GM18498 (cell line): Measurements from ENCODE around the gene PLXDC2.

Experiments used
- ATAC-seq: cut with Tn5 transposase; IDR thresholded peaks from one replicate; pipeline ENCODE4 v1.9.1; 2021; ENCODE audit warnings: mild to moderate bottlenecking, moderate library complexity; ENCODE audit not compliant: unreplicated experiment

PLXDC2 gene

DNA sequence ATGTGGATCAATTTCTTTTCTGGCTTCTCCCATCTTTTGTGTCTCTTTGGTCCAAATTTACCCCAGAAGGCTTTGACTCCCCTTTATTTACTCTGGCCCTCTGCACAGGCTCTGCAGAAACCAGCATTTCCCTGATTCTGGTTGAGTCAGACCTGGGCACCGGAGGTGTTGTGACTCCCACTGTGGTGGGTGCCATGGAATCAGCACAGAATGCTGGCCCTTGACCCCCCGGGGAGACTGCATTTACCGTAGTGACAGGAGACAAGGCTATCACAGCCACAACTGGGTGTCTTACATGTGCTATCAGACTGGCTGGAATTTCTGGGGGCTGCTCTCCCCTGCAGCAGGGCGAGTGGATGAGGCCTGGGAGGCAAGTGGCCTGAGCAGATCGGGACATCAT is 37.6 kb downstream of the PLXDC2 start:
- no peak for ATAC-seq

DNA sequence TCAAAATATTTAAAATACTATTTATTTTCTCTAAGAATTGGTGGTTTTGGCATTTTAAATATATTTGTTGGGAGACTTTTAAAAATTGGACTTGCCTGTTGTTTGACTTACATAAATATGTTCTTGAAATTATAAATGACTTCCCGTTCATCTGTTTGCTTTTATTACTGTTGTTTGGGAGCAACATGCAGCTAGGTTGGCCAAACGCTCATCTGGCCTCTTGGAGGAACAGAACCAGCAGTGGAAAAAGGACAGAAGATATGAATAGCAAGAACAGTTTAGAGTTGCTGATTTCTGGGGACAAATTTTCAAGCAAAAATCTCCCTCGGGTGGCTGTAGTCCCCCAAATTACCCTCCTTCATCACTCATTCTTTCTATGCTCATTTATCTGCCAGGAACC is 41.6 kb downstream of the PLXDC2 start:
- ATAC-seq, result no peak

DNA sequence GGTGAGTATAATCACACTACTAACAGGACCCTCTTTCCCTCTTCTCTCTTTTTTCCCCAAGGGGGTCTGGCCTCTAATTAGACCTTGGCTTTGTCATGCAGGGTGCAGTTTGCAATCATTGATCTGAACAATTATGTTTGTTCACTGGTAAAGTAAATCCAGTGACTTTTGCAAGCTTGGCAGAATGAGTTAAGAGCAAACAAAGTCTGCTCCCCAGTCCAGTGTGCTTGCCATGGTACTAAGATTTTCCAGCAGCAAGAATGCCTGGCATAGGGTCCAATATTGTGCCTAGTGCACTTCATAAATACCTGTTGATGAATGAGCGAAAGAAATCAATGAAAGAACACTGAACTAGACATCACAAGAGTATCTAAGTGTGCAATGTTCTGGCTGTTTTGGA is 43.9 kb downstream of the PLXDC2 start:
- no peak for ATAC-seq

DNA sequence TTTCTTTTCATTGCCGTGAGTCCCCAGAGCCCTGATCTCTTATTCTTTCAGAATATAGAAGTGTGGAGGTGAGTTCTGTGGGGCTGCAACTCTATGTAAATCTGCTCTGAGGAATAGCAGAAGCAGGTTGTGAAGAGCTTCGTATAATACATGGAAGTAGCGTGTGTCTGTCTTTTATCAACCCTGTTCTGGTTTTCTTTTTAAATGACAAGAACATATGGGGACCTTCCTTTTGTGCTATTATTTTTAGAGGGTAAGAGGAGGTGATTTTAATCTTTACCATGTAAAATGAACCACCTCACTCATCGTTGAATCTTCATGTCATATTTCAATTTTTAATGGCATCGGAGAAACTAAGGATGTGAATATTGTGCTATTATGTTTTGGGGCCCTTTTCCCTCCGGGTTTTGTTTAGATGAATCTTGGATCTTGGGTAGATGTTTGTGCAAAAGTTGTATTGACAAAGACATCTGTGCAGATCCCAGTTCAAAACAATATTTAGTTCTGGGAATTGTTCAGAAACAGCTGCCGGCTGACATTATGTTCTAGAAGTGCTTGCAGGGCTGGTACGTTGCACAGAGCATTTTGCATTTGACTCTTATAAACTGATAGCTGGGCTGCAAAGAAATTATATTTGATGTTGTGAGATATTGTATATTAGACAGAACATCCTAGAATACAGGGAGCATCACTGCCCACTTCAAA is 46.7 kb downstream of the PLXDC2 start:
- no peak for ATAC-seq

DNA sequence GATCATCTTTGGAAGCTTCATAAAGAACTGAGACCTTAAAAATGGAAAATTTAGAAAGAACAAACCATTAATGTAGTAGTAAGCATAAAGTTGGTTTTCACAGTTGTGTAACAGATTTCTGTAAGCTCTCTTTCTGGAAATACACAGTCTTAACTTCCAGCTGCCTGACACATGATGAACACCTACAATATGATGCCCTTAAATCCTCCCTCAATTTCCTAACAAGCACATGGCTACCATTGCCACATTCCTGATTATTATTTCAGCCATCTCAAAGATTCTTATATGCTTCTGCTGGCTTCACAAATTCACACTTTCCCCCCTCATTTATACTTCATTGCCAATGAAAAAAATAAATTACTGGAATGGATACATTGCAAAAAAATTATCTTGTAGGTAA is 49.4 kb downstream of the PLXDC2 start:
- ATAC-seq, result no peak

DNA sequence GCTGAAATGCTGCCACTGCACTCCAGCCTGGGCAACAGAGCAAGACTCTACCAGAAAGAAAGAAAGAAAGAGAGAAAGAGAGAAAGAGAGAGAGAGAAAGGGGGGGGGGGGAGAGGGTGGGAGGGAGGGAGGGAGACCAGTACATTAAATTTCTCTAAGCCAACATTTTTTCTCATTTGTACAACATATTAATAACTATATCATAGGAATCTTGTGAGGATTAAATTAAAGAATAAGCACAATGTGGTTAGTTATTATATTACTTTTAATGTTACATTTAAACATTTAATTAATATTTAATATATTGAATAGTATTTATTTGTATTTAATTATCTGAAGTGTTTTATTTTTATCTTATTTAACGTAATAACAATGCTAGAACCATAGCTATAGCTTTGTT is 53.1 kb downstream of the PLXDC2 start:
- ATAC-seq, result no peak

DNA sequence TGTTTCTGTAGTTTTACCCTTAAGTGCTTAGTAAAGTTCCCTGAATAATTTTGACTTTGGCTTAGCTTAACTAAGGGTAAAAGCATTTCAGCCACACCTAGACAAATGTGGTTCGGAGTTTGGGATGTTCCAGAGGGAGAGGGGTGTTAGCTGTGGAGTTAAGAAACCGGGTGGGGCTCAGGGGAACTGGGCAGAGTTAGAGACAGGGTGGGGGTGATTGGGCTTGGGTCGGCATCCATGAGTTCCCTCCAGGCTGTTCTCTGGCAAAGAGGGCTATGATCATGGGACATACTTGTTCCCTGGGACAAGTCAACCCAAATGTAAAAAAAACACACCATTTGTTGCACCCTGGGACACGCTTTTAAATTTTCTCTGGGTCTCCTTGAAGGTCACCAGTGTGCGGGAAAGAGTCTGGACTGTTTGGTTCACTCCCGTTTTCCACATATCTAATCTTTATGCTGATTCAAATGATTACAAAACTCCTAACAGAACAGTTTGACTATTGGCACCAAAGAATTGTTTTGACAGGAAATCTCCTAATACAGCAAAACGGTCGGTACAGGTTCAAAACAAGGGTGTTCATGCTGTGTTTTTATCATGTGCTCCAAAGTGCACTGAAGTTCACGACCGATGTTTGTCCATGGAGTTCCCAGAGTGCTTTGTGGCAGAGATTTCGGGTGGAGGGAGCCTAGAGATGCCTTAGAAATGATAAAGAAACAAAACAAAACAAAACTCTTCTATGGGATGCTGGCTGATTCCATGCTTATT is 56.5 kb downstream of the PLXDC2 start:
- no peak for ATAC-seq

DNA sequence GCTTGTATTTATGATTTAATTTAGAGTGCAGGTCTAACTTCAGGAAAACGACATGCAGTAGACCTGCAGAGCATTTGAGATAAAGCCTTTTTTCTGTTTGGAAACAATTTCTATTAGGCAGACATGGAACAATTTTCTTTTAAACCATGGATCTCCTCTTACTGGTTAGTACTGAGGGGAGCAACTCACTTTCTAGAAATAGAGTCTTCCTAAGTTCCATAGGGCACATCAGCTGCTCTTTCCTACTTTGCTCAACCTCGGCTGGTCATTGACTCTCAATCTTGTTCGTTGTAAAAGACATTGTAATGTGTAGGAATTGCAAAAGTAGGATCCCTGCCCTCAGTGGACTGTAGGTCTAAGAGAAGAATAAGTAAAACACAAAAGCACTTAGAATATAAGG is 58.0 kb downstream of the PLXDC2 start:
- no peak for ATAC-seq

DNA sequence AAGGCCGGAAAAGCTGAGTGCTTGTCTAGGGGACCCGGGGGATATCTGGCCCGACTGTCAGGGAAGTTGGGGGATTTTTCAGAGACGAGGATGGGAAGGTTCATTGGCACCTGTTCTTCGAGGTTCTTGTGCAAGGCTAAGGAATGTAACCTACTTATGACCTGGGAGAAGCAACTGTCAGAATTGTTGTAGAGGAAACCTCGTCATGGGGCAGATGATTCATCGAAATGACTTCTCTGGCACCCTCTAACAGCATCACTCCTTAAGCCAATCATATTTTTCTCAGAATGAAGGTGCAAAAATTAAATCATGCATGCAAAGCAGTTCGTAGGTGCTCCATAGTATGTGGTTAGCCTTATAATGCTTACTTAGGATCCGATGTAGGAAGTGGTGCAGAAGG is 58.6 kb downstream of the PLXDC2 start:
- ATAC-seq, result no peak

DNA sequence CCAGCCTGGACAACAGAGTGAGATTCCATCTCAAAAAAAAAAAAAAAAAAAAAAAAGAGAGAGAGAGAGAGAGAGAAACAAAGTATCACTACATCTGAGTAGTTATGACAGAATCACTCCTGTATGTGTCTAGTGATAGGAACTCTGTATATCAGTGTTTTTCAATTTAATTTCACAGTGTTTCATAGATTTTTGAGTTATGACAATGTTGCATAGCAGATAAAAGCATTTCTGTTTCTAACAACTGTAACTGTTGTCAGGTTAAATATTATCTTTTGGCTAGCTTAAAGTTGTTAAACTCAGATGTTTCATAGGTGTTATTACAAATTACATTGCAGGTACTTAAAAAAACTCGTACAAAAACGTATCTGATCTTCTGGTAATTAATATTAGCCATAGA is 60.3 kb downstream of the PLXDC2 start:
- no peak for ATAC-seq

DNA sequence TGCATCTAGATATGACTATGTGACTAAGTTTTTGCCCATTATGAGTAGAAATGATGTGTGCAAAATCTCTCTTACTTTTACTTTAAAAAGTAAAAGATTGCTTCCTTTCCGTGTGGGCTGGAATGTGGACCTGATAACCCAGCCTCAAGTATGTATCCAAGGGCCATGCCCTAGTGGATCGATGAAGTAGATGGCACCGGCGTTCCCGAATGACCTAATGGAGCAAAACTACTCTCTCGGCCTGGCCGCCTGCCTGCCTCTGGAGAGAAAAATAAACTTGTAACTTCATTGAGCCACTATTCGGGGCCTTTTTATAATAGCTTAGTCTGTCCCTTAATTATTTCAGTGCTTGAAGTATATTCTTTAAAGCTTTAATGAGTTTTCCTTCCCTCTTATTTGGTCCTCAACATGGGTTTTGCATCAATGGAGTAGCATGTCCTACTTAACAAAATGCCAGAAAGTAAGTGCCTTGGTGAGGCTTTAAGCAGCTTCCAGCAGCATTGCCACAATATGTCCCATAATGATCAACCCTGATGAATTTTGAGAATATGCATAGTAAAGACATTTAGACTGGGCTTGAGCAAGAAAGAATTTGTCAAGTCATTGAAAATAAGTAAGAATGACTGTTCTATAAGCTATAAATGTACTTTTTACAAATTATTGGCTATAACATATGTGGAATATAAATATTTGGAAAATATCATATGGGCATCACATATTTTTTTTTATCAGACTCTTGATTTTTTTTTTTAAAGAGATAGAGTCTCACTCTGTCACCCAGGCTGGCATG is 61.4 kb downstream of the PLXDC2 start:
- no peak for ATAC-seq

DNA sequence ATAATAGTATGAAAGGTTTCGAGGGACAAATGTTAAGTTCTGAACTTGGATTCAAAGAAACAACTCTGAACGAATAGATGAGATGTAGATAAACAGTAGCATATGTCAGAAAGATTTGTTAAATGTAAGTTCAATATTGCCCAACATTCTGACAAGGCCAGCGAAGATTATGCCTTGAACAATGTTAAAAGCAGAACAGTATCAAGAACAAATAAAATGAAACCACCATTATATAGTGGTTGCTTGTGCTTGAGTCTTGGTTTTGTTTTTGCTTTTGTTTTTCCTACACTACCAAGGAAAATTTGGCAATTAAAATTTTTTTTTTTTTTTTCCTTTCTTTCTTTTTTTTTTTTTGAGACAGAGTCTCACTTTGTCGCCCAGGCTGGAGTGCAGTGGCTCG is 66.4 kb downstream of the PLXDC2 start:
- no peak for ATAC-seq

DNA sequence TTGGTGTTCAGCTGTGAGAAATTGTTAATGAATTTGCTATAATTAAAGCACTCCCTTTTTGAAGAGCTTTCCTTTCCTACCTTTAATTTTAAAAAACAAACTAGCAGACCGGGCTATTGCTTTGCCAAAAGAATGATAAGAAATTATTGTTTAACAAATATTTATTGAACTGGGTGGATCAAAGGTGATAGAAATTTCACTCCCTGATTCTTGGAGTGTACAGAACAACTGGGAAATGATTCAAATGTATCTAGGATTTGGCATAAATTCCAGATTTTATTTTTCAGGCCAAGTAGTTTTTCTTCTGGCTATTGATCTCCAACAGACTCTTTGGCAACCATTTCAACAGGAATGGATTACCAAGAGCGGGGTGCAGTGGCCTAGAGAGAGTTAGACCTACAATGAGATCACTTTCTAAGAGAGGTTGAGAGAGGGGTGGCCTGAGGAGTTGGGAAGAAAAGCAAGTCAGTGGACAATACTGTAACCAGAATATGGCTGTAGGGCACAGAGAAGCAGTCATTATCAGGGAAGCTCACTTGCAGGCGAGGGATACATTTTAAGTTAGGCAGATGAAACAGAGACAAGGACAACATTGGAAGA is 71.9 kb downstream of the PLXDC2 start:
- no peak for ATAC-seq

DNA sequence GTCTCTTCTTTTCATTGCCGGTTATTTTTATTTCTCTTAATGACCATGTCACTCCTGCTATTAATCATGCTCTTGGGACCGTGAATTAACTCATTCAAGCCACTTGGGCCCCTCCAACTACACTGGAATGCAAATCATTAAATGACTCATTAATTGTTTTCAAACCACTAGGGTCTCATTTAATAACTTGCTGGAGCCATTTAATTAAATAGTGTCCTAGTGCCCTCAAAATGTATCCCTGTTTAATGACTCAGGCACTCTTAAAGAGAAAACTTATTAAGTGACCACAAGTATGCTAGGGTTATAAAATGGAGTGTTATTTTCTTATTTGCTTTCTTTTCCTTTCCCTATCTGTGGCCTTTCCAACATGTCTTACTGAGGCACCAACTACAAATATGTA is 73.0 kb downstream of the PLXDC2 start:
- ATAC-seq, result no peak

DNA sequence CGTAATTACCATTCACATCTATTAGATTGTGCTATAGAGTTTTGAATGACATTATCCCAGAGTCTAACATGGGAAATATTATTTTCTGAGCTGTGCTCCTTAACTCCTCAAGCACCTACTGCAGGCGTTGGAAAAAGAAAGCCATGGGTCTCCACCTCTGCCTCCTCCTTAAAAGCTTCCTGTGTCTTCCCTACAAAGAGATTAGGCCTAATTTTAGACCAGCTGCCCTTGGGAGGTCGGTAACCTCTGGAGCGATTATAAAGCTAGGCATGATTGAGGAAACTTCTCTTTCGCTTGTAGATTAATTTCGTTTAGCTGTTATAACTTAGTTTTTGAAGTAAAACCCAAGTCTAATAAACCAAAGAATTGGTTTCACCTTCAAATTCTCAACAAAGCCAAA is 75.2 kb downstream of the PLXDC2 start:
- no peak for ATAC-seq

DNA sequence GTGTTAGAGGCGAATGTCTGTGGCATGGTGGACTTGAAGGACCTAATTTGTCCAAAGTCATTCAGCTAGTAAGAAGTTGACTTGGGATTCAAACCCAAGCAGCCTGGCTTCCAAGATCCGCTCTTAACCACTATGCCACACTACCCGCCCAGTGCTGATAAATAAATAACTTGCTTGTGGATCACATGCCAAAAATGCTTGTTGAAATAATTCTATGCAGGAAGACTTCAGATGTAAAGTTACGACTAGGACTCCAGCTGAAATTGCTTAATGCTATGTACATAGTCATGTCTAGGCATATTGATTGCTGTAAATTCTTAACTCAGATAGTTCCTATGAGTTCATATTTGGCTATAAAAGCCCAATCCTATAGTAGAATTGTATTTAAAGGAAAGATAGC is 76.0 kb downstream of the PLXDC2 start:
- ATAC-seq, result no peak

DNA sequence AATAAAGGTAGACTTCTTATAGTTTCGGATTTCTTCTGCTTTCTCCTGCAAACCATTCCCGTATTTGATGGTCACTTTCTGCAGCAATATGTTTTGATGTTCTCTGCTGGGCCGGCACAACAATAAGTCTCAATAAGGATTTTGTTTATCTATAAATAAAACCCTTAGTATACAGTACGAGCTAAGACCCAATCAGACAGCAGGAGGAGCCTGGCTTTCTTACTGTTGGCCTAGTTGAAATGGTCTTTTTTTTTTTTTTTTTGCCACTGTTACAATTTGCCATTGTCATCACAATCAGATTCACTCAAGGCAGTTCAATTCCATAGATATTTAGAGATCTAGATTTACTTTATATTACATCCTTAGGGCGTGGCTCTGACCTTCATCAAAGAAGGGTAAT is 76.4 kb downstream of the PLXDC2 start:
- no peak for ATAC-seq

DNA sequence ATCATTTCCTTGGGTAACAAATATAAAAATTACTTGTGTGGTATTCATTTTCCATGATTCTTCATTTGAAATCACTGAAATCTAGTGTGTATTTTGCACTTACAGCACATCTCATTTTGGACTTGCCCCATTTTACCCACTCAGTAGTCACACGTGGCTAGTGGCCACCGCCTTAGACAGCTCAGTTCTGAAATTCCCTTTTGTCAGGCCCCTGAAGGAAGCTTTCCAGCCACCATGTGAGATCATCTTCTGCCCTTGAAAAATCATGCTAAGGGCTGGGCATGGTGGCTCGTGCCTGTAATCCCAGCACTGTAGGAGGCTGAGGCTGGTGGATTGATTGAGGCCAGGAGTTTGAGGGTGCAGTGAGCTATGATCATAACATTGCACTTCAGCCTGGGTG is 79.3 kb downstream of the PLXDC2 start:
- no peak for ATAC-seq

DNA sequence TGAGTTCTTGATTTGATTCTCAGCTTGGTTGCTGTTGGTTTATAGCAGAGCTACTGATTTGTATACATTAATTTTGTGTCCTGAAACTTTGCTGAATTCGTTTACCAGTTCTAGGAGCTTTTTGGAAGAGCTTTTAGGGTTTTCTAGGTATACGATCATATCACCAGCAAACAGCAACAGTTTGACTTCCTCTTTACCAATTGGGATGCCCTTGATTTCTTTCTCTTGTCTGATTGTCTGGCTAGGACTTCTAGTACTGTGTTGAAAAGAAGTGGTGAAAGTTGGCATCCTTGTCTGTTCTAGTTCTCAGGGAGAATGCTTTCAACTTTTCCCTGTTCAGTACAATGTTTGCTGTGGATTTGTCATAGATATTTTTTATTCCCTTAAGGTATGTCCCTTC is 86.2 kb downstream of the PLXDC2 start:
- ATAC-seq, result no peak

DNA sequence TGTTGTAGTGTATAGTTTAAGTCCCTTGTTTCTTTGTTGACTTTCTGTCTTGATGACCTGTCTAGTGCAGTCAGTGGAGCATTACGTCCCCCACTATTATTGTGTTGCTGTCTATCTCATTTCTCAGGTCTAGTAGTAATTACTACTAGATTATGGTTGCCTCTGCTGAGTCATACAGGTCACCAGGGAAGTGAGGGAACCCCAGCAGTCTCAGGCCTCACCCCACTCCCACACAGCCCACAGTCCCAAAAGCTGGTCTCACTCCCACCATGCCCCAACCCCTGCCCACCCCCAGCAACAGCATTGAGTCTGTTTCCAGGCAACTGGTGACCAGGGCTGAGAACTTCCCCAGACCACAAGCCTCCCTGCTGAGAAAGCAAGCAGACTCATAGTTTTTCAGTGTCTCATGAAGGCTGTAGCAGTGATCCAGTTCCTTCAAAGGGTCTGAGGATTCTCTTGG is 88.0 kb downstream of the PLXDC2 start:
- ATAC-seq, result peak; percentile 88

DNA sequence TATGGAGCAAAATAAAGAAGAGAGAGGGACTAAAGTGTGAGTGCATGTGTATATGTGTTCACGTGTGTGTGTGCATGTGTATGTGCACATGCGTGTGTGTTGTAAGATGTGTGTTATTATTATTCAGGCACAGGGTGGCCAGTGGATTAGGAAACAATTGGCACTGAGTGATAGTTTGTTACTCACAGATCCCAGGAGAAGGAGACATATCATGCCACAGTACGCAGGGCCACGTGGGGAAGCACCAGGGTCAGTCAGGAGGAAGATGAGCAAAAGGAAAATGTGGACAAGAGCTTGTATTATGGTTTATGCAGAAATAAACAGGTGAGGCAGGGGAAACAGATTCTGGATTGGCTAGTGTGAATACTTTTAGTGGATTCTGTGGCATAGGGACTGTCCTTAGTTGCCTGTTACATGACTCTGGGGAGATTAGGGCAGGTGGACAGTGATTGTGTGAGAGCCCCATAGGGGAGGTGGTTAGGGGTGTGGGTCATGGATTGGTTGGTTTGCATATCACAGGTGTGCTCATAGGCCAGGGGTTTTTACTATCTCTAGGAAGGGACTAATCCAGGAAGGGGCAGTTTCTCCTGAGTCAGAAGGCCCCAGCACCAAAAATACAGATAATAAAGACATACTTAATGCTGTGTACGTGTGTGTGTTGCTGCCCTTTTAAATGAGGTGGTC is 90.0 kb downstream of the PLXDC2 start:
- no peak for ATAC-seq
